WERI-Rb-1 (cell line): ENCODE measurements around the gene PBX1.

Experiments used
- DNase-seq: peaks from one replicate; pipeline ENCODE4 v3.0.0-alpha.2; 2020
- H3K27ac ChIP-seq: fragments of 250-450 bp; sonication (Bioruptor Pico); 2 replicates; pipeline ENCODE4 v1.5.1; 2020; ENCODE audit warnings: mild to moderate bottlenecking, moderate library complexity
- H3K27me3 ChIP-seq: fragments of 250-450 bp; sonication (Bioruptor Pico); 2 replicates; pipeline ENCODE4 v1.5.1; 2021; ENCODE audit warnings: mild to moderate bottlenecking, low read depth, moderate library complexity; ENCODE audit not compliant: insufficient read depth, severe bottlenecking
- H3K36me3 ChIP-seq: fragments of 250-450 bp; sonication (Bioruptor Pico); 2 replicates; pipeline ENCODE4 v1.5.1; 2020; ENCODE audit warnings: mild to moderate bottlenecking, moderate library complexity
- H3K4me3 ChIP-seq: 2 replicates; pipeline ENCODE4 v1.5.1; 2011; ENCODE audit warnings: low read depth, mild to moderate bottlenecking, control low read depth, low read length
- H3K9me3 ChIP-seq: fragments of 250-450 bp; sonication (Bioruptor Pico); 2 replicates; pipeline ENCODE4 v1.5.1; 2021; ENCODE audit warnings: mild to moderate bottlenecking, moderate library complexity; ENCODE audit not compliant: severe bottlenecking
- CTCF ChIP-seq: IDR thresholded peaks from 2 replicates; pipeline ENCODE4 v1.5.1; 2011; ENCODE audit warnings: low read depth, mild to moderate bottlenecking, control low read depth, inconsistent platforms, low read length

PBX1 gene

GRCh38 chr1:164790081-164790480 is 231.1 kb downstream of the PBX1 start:
- Histone ChIP-seq H3K27ac (no peak overlapping the region), H3K27me3 (no peaks in the 10 kb centered on the region), H3K36me3 (no peaks in the 10 kb centered on the region), H3K4me3 (no peak overlapping the region), H3K9me3 (no peaks in the 10 kb centered on the region)
- no peak for DNase-seq
- TF ChIP-seq CTCF: no peak

GRCh38 chr1:164792410-164793004 is 233.5 kb downstream of the PBX1 start:
- H3K27me3 ChIP-seq: no peaks in the 10 kb centered on the region
- no peak overlapping the region for H3K27ac ChIP-seq
- DNase-seq: no peak
- no peaks in the 10 kb centered on the region for H3K36me3 ChIP-seq
- no peak overlapping the region for H3K4me3 ChIP-seq
- no peak for TF ChIP-seq CTCF
- H3K9me3 ChIP-seq: no peaks in the 10 kb centered on the region

GRCh38 chr1:164794356-164794755 is 235.4 kb downstream of the PBX1 start:
- TF ChIP-seq CTCF: no peak
- no peaks in the 10 kb centered on the region for H3K36me3 ChIP-seq

GRCh38 chr1:164796916-164797315 is 237.9 kb downstream of the PBX1 start:
- Histone ChIP-seq H3K27ac (no peak overlapping the region), H3K4me3 (no peak overlapping the region), H3K9me3 (no peaks in the 10 kb centered on the region), H3K27me3 (no peaks in the 10 kb centered on the region), H3K36me3 (peaks cover 6% of the 10 kb centered on the region; the same call in 1 of the 2 replicates)
- no peak for DNase-seq
- TF ChIP-seq CTCF: no peak

More at GRCh38 chr1:164794356-164794755, 235.4 kb downstream of the PBX1 start:
- H3K4me3 ChIP-seq: no peak overlapping the region
- H3K27me3 ChIP-seq: no peaks in the 10 kb centered on the region
- no peak overlapping the region for H3K27ac ChIP-seq
- H3K9me3 ChIP-seq: no peaks in the 10 kb centered on the region
- DNase-seq: no peak

- Histone ChIP-seq H3K4me3 (no peak overlapping the region), H3K27ac (no peak overlapping the region), H3K27me3 (no peaks in the 10 kb centered on the region), H3K9me3 (no peaks in the 10 kb centered on the region), H3K36me3 (peaks cover 6% of the 10 kb centered on the region; the same call in 1 of the 2 replicates)
- no peak for DNase-seq
- no peak for TF ChIP-seq CTCF
Observed at GRCh38 chr1:164801246-164801731, 242.3 kb downstream of the PBX1 start.
